Neural cell (in vitro differentiated cells): ENCODE measurements around the gene DOK4.

Experiments used
- EP300 ChIP-seq: fragments of 450-650 bp; conservative IDR thresholded peaks from 2 replicates; pipeline ENCODE4 v1.6.1; 2014; ENCODE audit warnings: antibody characterized with exemption, mild to moderate bottlenecking, moderate library complexity; ENCODE audit not compliant: poor library complexity, severe bottlenecking
- EZH2 ChIP-seq: fragments of 200-600, 300-800 bp; shearing (Covaris generic), sonication (generic); IDR thresholded peaks from 2 replicates; pipeline ENCODE4 v1.6.1; 2014; ENCODE audit warnings: antibody characterized with exemption, low read length, borderline replicate concordance, mild to moderate bottlenecking; ENCODE audit not compliant: insufficient read depth, poor library complexity, severe bottlenecking
- MXI1 ChIP-seq: fragments of 450-650 bp; conservative IDR thresholded peaks from 2 replicates; pipeline ENCODE4 v1.6.1; 2014; ENCODE audit warnings: antibody characterized with exemption, mild to moderate bottlenecking; ENCODE audit not compliant: poor library complexity, severe bottlenecking
- POLR2AphosphoS5 ChIP-seq: IDR thresholded peaks from 2 replicates; pipeline ENCODE4 v1.6.1; 2012
- TAF1 ChIP-seq: IDR thresholded peaks from 2 replicates; pipeline ENCODE4 v1.6.1; 2012; ENCODE audit warnings: low read depth
- TF ChIP-seq, protein P1 (sequence below): fragments of 450-650 bp; IDR thresholded peaks from 2 replicates; pipeline ENCODE4 v1.5.1; 2014; ENCODE audit warnings: antibody characterized with exemption, mild to moderate bottlenecking, moderate library complexity; ENCODE audit not compliant: poor library complexity, severe bottlenecking
- TF ChIP-seq, protein P2 (sequence below): IDR thresholded peaks from 2 replicates; pipeline ENCODE4 v1.6.1; 2012; ENCODE audit warnings: borderline replicate concordance

DNA sequence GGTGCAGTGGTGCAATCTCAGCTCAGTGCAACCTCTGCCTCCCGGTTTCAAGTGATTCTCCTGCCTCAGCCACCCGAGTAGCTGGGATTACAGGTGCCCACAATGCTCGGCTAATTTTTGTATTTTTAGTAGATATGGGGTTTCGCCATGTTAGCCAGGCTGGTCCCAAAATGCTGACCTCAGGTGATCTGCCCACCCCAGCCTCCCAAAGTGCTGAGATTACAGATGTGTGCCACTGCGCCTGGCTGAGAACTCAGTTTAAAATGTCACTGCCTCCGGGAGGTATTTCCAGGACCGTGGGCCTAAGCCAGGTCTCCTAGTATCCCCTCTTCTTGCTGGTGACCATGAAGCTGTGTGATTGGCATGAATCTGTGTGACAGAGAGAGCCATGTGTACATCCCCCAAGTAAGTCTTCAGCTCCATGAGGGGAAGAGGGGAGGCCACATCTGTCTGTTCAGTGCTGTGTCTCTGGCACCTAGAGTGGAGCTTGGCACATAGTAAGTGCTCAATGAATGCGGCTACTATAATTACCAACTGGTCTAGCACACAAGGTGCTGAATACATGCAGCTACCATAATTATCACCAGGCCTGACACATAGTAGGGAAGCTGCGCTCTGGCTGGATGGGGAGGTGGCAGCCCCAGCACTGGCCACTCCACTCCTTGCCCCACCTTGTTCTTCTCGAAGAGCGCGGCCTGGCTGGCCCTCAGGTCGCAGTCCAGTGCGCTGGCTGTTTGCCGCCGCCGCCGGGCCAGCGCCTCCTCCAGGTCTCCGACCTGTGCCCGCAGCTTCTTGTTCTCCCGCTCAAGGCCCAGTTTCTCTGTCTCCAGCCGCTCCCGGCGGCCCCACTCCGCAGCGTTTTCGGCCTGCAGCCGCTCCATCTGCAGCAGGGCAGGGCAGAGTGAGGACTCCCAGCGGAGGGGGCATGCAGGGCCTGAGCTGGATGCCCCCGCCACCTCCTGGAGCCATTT is 31.4 kb upstream of the DOK4 start:
- TF ChIP-seq, protein P1, sequence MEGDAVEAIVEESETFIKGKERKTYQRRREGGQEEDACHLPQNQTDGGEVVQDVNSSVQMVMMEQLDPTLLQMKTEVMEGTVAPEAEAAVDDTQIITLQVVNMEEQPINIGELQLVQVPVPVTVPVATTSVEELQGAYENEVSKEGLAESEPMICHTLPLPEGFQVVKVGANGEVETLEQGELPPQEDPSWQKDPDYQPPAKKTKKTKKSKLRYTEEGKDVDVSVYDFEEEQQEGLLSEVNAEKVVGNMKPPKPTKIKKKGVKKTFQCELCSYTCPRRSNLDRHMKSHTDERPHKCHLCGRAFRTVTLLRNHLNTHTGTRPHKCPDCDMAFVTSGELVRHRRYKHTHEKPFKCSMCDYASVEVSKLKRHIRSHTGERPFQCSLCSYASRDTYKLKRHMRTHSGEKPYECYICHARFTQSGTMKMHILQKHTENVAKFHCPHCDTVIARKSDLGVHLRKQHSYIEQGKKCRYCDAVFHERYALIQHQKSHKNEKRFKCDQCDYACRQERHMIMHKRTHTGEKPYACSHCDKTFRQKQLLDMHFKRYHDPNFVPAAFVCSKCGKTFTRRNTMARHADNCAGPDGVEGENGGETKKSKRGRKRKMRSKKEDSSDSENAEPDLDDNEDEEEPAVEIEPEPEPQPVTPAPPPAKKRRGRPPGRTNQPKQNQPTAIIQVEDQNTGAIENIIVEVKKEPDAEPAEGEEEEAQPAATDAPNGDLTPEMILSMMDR: no peak
- no peak for TF ChIP-seq POLR2AphosphoS5
- TF ChIP-seq, protein P2, sequence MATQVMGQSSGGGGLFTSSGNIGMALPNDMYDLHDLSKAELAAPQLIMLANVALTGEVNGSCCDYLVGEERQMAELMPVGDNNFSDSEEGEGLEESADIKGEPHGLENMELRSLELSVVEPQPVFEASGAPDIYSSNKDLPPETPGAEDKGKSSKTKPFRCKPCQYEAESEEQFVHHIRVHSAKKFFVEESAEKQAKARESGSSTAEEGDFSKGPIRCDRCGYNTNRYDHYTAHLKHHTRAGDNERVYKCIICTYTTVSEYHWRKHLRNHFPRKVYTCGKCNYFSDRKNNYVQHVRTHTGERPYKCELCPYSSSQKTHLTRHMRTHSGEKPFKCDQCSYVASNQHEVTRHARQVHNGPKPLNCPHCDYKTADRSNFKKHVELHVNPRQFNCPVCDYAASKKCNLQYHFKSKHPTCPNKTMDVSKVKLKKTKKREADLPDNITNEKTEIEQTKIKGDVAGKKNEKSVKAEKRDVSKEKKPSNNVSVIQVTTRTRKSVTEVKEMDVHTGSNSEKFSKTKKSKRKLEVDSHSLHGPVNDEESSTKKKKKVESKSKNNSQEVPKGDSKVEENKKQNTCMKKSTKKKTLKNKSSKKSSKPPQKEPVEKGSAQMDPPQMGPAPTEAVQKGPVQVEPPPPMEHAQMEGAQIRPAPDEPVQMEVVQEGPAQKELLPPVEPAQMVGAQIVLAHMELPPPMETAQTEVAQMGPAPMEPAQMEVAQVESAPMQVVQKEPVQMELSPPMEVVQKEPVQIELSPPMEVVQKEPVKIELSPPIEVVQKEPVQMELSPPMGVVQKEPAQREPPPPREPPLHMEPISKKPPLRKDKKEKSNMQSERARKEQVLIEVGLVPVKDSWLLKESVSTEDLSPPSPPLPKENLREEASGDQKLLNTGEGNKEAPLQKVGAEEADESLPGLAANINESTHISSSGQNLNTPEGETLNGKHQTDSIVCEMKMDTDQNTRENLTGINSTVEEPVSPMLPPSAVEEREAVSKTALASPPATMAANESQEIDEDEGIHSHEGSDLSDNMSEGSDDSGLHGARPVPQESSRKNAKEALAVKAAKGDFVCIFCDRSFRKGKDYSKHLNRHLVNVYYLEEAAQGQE: no peak
- TF ChIP-seq EZH2: no peak
- TF ChIP-seq TAF1: no peak
- no peak for TF ChIP-seq EP300
- TF ChIP-seq MXI1: no peak
